Mammary epithelial cell (primary cell): ENCODE measurements around the gene FLVCR1.

Experiments
- EZH2 ChIP-seq: IDR thresholded peaks from 2 replicates; pipeline ENCODE4 v1.6.1; 2012; ENCODE audit warnings: low read length, inconsistent platforms, borderline replicate concordance
- TF ChIP-seq, protein P1 (sequence below), 2 donors: IDR thresholded peaks in 1 of 2; conservative IDR thresholded peaks in 1 of 2; 2 replicates each; pipeline ENCODE4 v1.5.1; 2011 to 2012; ENCODE audit warnings: inconsistent platforms in 2 of 2, low read length in 2 of 2, mild to moderate bottlenecking in 2 of 2, control low read depth in 1 of 2, low read depth in 1 of 2; ENCODE audit not compliant: insufficient read depth in 1 of 2; ENCODE audit errors: extremely low read depth in 1 of 2

DNA sequence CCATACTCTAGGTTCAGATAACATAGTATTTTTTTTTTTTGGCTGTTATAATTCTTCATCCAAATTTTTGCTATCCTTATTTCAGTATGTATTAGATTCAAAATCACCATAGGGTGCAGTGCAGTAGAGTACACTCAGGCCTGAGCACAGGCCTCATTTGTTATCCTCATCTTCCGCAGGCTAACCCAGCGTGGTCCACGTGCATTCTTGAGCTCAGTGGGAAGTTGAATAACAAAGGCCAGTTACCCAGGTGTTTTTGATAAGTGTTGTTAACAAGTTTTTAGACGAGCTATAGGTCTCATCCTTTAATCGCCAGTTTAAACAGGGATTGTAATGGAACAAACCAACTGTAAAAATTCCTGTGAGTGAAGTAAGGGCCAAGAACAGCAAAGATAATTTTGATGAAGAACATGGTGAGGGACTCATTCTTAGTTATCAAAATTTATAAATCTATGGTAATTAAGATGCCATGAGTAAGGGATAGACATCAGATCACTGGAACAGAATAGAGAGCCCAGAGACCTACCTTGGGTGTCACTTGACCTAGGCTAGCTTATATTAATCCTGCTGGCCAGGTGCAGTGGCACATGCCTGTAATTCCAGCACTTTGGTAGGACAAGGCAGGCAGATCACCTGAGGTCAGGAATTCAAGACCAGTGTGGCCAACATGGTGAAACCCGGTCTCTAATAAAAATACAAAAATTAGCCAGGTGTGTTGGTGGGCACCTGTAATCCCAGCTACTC lies 22.0 kb downstream of the FLVCR1 start:
- TF ChIP-seq, protein P1, sequence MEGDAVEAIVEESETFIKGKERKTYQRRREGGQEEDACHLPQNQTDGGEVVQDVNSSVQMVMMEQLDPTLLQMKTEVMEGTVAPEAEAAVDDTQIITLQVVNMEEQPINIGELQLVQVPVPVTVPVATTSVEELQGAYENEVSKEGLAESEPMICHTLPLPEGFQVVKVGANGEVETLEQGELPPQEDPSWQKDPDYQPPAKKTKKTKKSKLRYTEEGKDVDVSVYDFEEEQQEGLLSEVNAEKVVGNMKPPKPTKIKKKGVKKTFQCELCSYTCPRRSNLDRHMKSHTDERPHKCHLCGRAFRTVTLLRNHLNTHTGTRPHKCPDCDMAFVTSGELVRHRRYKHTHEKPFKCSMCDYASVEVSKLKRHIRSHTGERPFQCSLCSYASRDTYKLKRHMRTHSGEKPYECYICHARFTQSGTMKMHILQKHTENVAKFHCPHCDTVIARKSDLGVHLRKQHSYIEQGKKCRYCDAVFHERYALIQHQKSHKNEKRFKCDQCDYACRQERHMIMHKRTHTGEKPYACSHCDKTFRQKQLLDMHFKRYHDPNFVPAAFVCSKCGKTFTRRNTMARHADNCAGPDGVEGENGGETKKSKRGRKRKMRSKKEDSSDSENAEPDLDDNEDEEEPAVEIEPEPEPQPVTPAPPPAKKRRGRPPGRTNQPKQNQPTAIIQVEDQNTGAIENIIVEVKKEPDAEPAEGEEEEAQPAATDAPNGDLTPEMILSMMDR (conservative IDR thresholded peaks at IDR 0.05 in 1 of 2, IDR thresholded peaks at IDR 0.05 in 1 of 2; ENCODE audit: extremely low read depth in 1 of 2, insufficient read depth in 1 of 2, low read depth in 1 of 2, low read length in 2 of 2), result no peak
- TF ChIP-seq EZH2, result no peak
